CD4-positive, alpha-beta T cell treated with Interferon gamma for 1 hour (primary cell): Measurements from ENCODE around the gene EXD3.
A peak's percentile ranks its signal among the peaks of the same experiment; 100 is the strongest.
"Not testable (repeated sequence)": the region's sequence is repeated elsewhere in the genome, so short reads cannot be mapped to it uniquely, and the experiment has no call there.

Experiments
- DNase-seq: peaks from one replicate; pipeline ENCODE4 v3.0.0-alpha.2; 2020

Gene EXD3

GRCh38 chr9:137327641-137328550, 95.1 kb downstream of the EXD3 start:
- DNase-seq: not testable (repeated sequence)

GRCh38 chr9:137326445-137327065, 96.4 kb downstream of the EXD3 start:
- peak; percentile 76 for DNase-seq

- DNase-seq: no peak
Observed at GRCh38 chr9:137325799-137326198, 97.2 kb downstream of the EXD3 start.

- DNase-seq: no peak
Observed at GRCh38 chr9:137325124-137325523, 97.8 kb downstream of the EXD3 start.

- no peak for DNase-seq
Observed at GRCh38 chr9:137323531-137324331, 99.2 kb downstream of the EXD3 start.

GRCh38 chr9:137321726-137322361, 101.1 kb downstream of the EXD3 start:
- DNase-seq: no peak

GRCh38 chr9:137320555-137321384, 102.2 kb downstream of the EXD3 start:
- peak; percentile 30 for DNase-seq

GRCh38 chr9:137319739-137320551, 103.0 kb downstream of the EXD3 start:
- no peak for DNase-seq

- no peak for DNase-seq
Observed at GRCh38 chr9:137319011-137319738, 103.8 kb downstream of the EXD3 start.

- DNase-seq: no peak
Observed at GRCh38 chr9:137318602-137319001, 104.4 kb downstream of the EXD3 start.

GRCh38 chr9:137317718-137318511, 105.0 kb downstream of the EXD3 start:
- DNase-seq: no peak

GRCh38 chr9:137317021-137317717, 105.8 kb downstream of the EXD3 start:
- no peak for DNase-seq

GRCh38 chr9:137316012-137316981, 106.7 kb downstream of the EXD3 start:
- no peak for DNase-seq

GRCh38 chr9:137315581-137316011, 107.4 kb downstream of the EXD3 start:
- DNase-seq: no peak

GRCh38 chr9:137314561-137315560, 108.1 kb downstream of the EXD3 start:
- no peak for DNase-seq

- DNase-seq: no peak
Observed at GRCh38 chr9:137313956-137314560, 108.9 kb downstream of the EXD3 start.
